Left ventricle myocardium inferior (tissue), 1 donor: Measurements from ENCODE around the gene ELOVL1. TPM values are rescaled to one million over a fixed set of nuclear protein-coding genes. Genes with fewer than 3 reads are reported as not detected.
A peak's percentile ranks its signal among the peaks of the same experiment; 100 is the strongest.
"Not testable (repeated sequence)": the region's sequence is repeated elsewhere in the genome, so short reads cannot be mapped to it uniquely, and the experiment has no call there.

ENCODE experiments used
- DNase-seq: peaks from one replicate; pipeline ENCODE4 v3.0.0-alpha.2; 2020
- H3K27ac ChIP-seq: fragments of 200-600 bp; replicated peaks from 2 replicates; pipeline ENCODE4 v1.8.0; 2021
- H3K27me3 ChIP-seq: fragments of 200-600 bp; 2 replicates; pipeline ENCODE4 v1.8.0; 2021; ENCODE audit warnings: low read depth
- H3K36me3 ChIP-seq: fragments of 200-600 bp; 2 replicates; pipeline ENCODE4 v1.8.0; 2021
- H3K4me1 ChIP-seq: fragments of 200-600 bp; 2 replicates; pipeline ENCODE4 v1.8.0; 2021
- H3K4me3 ChIP-seq: fragments of 200-600 bp; 2 replicates; pipeline ENCODE4 v1.8.0; 2021; ENCODE audit warnings: mild to moderate bottlenecking, moderate library complexity
- H3K9me3 ChIP-seq: fragments of 200-600 bp; replicated peaks from 2 replicates; pipeline ENCODE4 v1.8.0; 2021
- CTCF ChIP-seq: fragments of 200-600 bp; IDR thresholded peaks from 2 replicates; pipeline ENCODE4 v1.8.0; 2021; ENCODE audit warnings: antibody characterized with exemption, mild to moderate bottlenecking, borderline replicate concordance
- intact Hi-C: fragments of 100-400 bp; cut with micrococcal nuclease; formaldehyde crosslinking; loops from one replicate; pipeline ENCODE4 v1.11.0; 2022
- total RNA-seq: library from RNA; stranded (reverse); fragmentation: NEBNext Ultra II Directional; extraction: Animal tissue kit (Norgen Biotek cat#: 25700); gene quantifications from one replicate; pipeline ENCODE4 v1.2.1, GENCODE V29; 2021
- donor health status: DM: no; HTN: yes; CAD: no; lungs with severe emphysema.

ELOVL1 gene
- total RNA-seq, 1 donor from 2014 or later: 26.7 TPM

- DNase-seq: no peak
- Histone ChIP-seq H3K9me3 (no peaks in the 10 kb centered on the region), H3K27ac (no peak overlapping the region), H3K4me3 (no peak overlapping the region), H3K36me3 (peaks cover 18% of the 10 kb centered on the region), H3K27me3 (no peaks in the 10 kb centered on the region), H3K4me1 (peaks cover 31% of the 10 kb centered on the region)
- no peak for TF ChIP-seq CTCF
- intact Hi-C loops: no loop called here
These were observed 10.0 kb upstream of the ELOVL1 start for GRCh38 chr1:43377831-43378230.

GRCh38 chr1:43376723-43377235 is 9.0 kb upstream of the ELOVL1 start:
- DNase-seq: no peak
- peaks cover 28% of the 10 kb centered on the region for H3K4me1 ChIP-seq
- H3K27ac ChIP-seq: no peak overlapping the region
- no peaks in the 10 kb centered on the region for H3K9me3 ChIP-seq
- H3K36me3 ChIP-seq: peaks cover 12% of the 10 kb centered on the region
- no peaks in the 10 kb centered on the region for H3K27me3 ChIP-seq
- intact Hi-C loops: no loop called here
- no peak overlapping the region for H3K4me3 ChIP-seq
- TF ChIP-seq CTCF: no peak

GRCh38 chr1:43373066-43373940 is 5.5 kb upstream of the ELOVL1 start:
- H3K9me3 ChIP-seq: no peaks in the 10 kb centered on the region
- H3K27ac ChIP-seq: peak overlapping the region; percentile 58
- DNase-seq: peak; percentile 29
- TF ChIP-seq CTCF: no peak
- H3K36me3 ChIP-seq: no peaks in the 10 kb centered on the region
- no peak overlapping the region for H3K4me3 ChIP-seq
- peaks cover 40% of the 10 kb centered on the region for H3K4me1 ChIP-seq
- H3K27me3 ChIP-seq: no peaks in the 10 kb centered on the region
- intact Hi-C loops: no loop called here

- intact Hi-C loops: no loop called here
- H3K27ac ChIP-seq: peak overlapping the region; percentile 58
- no peak for DNase-seq
- H3K4me3 ChIP-seq: no peak overlapping the region
- H3K4me1 ChIP-seq: peaks cover 49% of the 10 kb centered on the region
- H3K9me3 ChIP-seq: no peaks in the 10 kb centered on the region
- no peaks in the 10 kb centered on the region for H3K36me3 ChIP-seq
- TF ChIP-seq CTCF: no peak
- H3K27me3 ChIP-seq: no peaks in the 10 kb centered on the region
These were observed 4.4 kb upstream of the ELOVL1 start for GRCh38 chr1:43372172-43372571.

- no peak overlapping the region for H3K27ac ChIP-seq
- no peak for DNase-seq
- no peaks in the 10 kb centered on the region for H3K9me3 ChIP-seq
- peaks cover 65% of the 10 kb centered on the region for H3K4me1 ChIP-seq
- no peaks in the 10 kb centered on the region for H3K27me3 ChIP-seq
- H3K4me3 ChIP-seq: no peak overlapping the region
- H3K36me3 ChIP-seq: peaks cover 1% of the 10 kb centered on the region
- intact Hi-C loops: no loop called here
- TF ChIP-seq CTCF: no peak
These were observed 2.8 kb upstream of the ELOVL1 start for GRCh38 chr1:43370564-43370963.

- H3K4me3 ChIP-seq, intact Hi-C loops, H3K9me3 ChIP-seq, H3K36me3 ChIP-seq, DNase-seq, H3K27me3 ChIP-seq, H3K27ac ChIP-seq: not testable (repeated sequence)
- peaks cover 66% of the 10 kb centered on the region for H3K4me1 ChIP-seq
These were observed 2.0 kb upstream of the ELOVL1 start for GRCh38 chr1:43369779-43370178.
